ENCODE data around the gene PIEZO2. TPM values are rescaled to one million over a fixed set of nuclear protein-coding genes. Genes with fewer than 3 reads are reported as not detected.

The PIEZO2 gene
- polyA plus RNA-seq, 1 donor from 2014 or later = 0.30 TPM

GRCh38 chr18:10718809-10719208 is 430.6 kb downstream of the PIEZO2 start:
- Histone ChIP-seq H3K79me2 (replicated peaks; ENCODE audit: insufficient read depth, low read length) (no peaks in the 10 kb centered on the region), H4K20me1 (ENCODE audit: insufficient read depth) (no peaks in the 10 kb centered on the region), H3K4me2 (ENCODE audit: low read length) (no peak overlapping the region)

GRCh38 chr18:10715791-10716190 is 433.6 kb downstream of the PIEZO2 start:
- no peak overlapping the region for H3K9ac ChIP-seq (ENCODE audit: low read length)
- H3K4me2 ChIP-seq (ENCODE audit: low read length) = no peak overlapping the region
- H3K27me3 ChIP-seq (ENCODE audit: insufficient read depth, low read depth, low read length) = no peaks in the 10 kb centered on the region
- H3K4me3 ChIP-seq (ENCODE audit: low read length) = no peak overlapping the region
- no peaks in the 10 kb centered on the region for H3K36me3 ChIP-seq (ENCODE audit: insufficient read depth, low read length)
- H3K27ac ChIP-seq (ENCODE audit: low read length) = no peak overlapping the region
- no peaks in the 10 kb centered on the region for H3K79me2 ChIP-seq (replicated peaks; ENCODE audit: insufficient read depth, low read length)
- no peaks in the 10 kb centered on the region for H3K9me2 ChIP-seq (ENCODE audit: insufficient read depth, low read length)
- no peaks in the 10 kb centered on the region for H3K9me3 ChIP-seq (ENCODE audit: low read length)
- no peak overlapping the region for H2AFZ ChIP-seq (ENCODE audit: low read depth, low read length)
- H3F3A ChIP-seq (ENCODE audit: insufficient read depth, low read length, poor library complexity, severe bottlenecking) = no peaks in the 10 kb centered on the region
- H4K20me1 ChIP-seq (ENCODE audit: insufficient read depth) = no peaks in the 10 kb centered on the region
- TF ChIP-seq RAD21 (conservative IDR thresholded peaks at IDR 0.05) (no peak), TAF1 (IDR thresholded peaks at IDR 0.05; ENCODE audit: low read depth) (no peak), MXI1 (conservative IDR thresholded peaks at IDR 0.05; ENCODE audit: poor library complexity, severe bottlenecking) (no peak), SMC3 (conservative IDR thresholded peaks at IDR 0.05; ENCODE audit: poor library complexity) (no peak), POLR2AphosphoS5 (IDR thresholded peaks at IDR 0.05) (no peak), CTCF (IDR thresholded peaks at IDR 0.05; ENCODE audit: poor library complexity, severe bottlenecking) (no peak), REST (IDR thresholded peaks at IDR 0.05; ENCODE audit: borderline replicate concordance) (no peak)

More at GRCh38 chr18:10718809-10719208, 430.6 kb downstream of the PIEZO2 start:
- H2AFZ ChIP-seq (ENCODE audit: low read depth, low read length) = no peak overlapping the region
- no peak overlapping the region for H3K9ac ChIP-seq (ENCODE audit: low read length)
- no peaks in the 10 kb centered on the region for H3K9me2 ChIP-seq (ENCODE audit: insufficient read depth, low read length)
- no peaks in the 10 kb centered on the region for H3F3A ChIP-seq (ENCODE audit: insufficient read depth, low read length, poor library complexity, severe bottlenecking)
- H3K27me3 ChIP-seq (ENCODE audit: insufficient read depth, low read depth, low read length) = no peaks in the 10 kb centered on the region
- H3K4me3 ChIP-seq (ENCODE audit: low read length) = no peak overlapping the region
- H3K9me3 ChIP-seq (ENCODE audit: low read length) = no peaks in the 10 kb centered on the region
- H3K36me3 ChIP-seq (ENCODE audit: insufficient read depth, low read length) = no peaks in the 10 kb centered on the region
- TF ChIP-seq RAD21 (conservative IDR thresholded peaks at IDR 0.05) = no peak
- TF ChIP-seq EZH2 (IDR thresholded peaks at IDR 0.05; ENCODE audit: borderline replicate concordance, insufficient read depth, low read length, poor library complexity, severe bottlenecking) = no peak
- no peak for TF ChIP-seq POLR2AphosphoS5 (IDR thresholded peaks at IDR 0.05)
- TF ChIP-seq SMC3 (conservative IDR thresholded peaks at IDR 0.05; ENCODE audit: poor library complexity) = no peak
- TF ChIP-seq MXI1 (conservative IDR thresholded peaks at IDR 0.05; ENCODE audit: poor library complexity, severe bottlenecking) = no peak
- TF ChIP-seq EP300 (conservative IDR thresholded peaks at IDR 0.05; ENCODE audit: poor library complexity, severe bottlenecking) = no peak
- TF ChIP-seq TAF1 (IDR thresholded peaks at IDR 0.05; ENCODE audit: low read depth) = no peak
- TF ChIP-seq CTCF (IDR thresholded peaks at IDR 0.05; ENCODE audit: poor library complexity, severe bottlenecking) = no peak
- TF ChIP-seq REST (IDR thresholded peaks at IDR 0.05; ENCODE audit: borderline replicate concordance) = no peak
- H3K27ac ChIP-seq (ENCODE audit: low read length) = no peak overlapping the region
